NB4 (cell line): Measurements from ENCODE around the gene ZBTB12.
A peak's percentile ranks its signal among the peaks of the same experiment; 100 is the strongest.

Experiments
- DNase-seq: peaks from one replicate; pipeline ENCODE4 v3.0.0; 2010; ENCODE audit warnings: low read depth
- H3K4me3 ChIP-seq: one replicate; pipeline ENCODE4 v1.5.1; 2011; ENCODE audit warnings: mild to moderate bottlenecking, low read depth, low read length, moderate library complexity
- CTCF ChIP-seq: IDR thresholded peaks from one replicate; pipeline ENCODE4 v1.5.1; 2012; ENCODE audit warnings: low read depth, low read length
- MAX ChIP-seq: IDR thresholded peaks from 2 replicates; pipeline ENCODE4 v1.6.1; 2011; ENCODE audit warnings: low read depth, low read length
- MYC ChIP-seq: IDR thresholded peaks from 2 replicates; pipeline ENCODE4 v1.6.1; 2011; ENCODE audit warnings: low read depth, low read length
- POLR2A ChIP-seq: IDR thresholded peaks from 2 replicates; pipeline ENCODE4 v1.6.1; 2011; ENCODE audit warnings: mild to moderate bottlenecking; ENCODE audit not compliant: insufficient read length; ENCODE audit errors: extremely low read depth

The ZBTB12 gene

DNA sequence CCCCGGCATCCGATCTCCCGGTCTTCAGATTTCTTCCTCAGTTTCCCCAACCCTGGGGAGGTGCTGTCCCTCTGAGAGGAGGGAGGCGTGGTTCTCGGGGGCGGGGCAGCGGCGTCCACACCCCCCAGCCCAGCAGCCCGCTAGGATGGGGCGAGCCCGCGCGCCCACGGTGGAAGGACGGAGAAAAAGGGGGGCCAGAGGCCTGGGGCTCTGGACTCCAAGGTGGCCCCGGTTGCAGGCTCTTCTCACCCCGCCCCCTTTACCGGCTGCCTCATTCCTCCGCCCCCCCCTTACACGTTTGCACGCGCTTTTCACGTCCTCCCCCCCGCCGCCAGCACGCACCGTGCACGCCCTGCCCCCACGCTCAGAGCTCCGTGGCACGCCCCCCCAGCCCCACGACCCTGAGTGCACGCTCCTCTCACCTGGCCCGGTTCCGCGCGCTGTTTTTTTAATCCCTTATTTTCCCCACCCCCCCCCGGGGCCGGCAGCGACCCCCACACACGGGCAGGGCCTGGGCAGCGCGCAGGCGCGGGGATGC lies 402 bp downstream of the ZBTB12 start:
- peak overlapping the region; percentile 57 for H3K4me3 ChIP-seq
- peak; percentile 76 for DNase-seq
- TF ChIP-seq MYC (no peak), POLR2A (no peak), CTCF (no peak), MAX (no peak)

DNA sequence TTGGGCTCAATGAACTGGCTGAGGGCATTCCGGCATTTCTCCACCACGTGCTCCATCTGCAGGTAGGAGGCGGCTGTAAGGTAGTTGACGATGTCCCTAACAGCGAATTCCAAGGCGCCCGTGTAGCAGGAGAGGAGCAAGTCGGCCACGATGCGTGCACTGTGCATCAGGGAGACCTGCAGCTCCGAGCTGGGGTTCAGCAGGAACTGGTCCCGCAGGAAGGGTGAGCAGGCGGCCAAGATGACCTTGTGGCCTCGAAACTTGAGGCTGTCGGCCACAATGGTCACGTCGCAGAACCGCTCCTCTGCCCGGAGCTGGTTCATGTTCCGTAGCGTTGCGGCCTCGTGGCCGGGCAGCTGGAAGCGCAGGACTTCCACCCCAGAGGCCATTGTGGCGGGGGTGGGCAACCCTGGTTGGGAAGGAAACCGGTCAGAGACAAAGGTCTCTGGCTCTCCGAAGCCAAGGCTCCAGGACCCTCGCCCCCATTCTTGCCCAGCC lies 920 bp downstream of the ZBTB12 start:
- H3K4me3 ChIP-seq: peak overlapping the region; percentile 57
- peak; percentile 31 for DNase-seq
- TF ChIP-seq CTCF (no peak), MYC (no peak), POLR2A (no peak)

GRCh38 chr6:31899882-31900722 lies 1.8 kb downstream of the ZBTB12 start:
- DNase-seq: peak; percentile 77
- peak overlapping the region; percentile 99 for H3K4me3 ChIP-seq
- TF ChIP-seq MAX: no peak
- TF ChIP-seq POLR2A: no peak
- TF ChIP-seq CTCF: no peak
- TF ChIP-seq MYC: no peak

GRCh38 chr6:31899215-31899614 lies 2.7 kb downstream of the ZBTB12 start:
- H3K4me3 ChIP-seq: peak overlapping the region; percentile 99
- DNase-seq: peak; percentile 49
- TF ChIP-seq MYC (no peak), CTCF (no peak)

DNA sequence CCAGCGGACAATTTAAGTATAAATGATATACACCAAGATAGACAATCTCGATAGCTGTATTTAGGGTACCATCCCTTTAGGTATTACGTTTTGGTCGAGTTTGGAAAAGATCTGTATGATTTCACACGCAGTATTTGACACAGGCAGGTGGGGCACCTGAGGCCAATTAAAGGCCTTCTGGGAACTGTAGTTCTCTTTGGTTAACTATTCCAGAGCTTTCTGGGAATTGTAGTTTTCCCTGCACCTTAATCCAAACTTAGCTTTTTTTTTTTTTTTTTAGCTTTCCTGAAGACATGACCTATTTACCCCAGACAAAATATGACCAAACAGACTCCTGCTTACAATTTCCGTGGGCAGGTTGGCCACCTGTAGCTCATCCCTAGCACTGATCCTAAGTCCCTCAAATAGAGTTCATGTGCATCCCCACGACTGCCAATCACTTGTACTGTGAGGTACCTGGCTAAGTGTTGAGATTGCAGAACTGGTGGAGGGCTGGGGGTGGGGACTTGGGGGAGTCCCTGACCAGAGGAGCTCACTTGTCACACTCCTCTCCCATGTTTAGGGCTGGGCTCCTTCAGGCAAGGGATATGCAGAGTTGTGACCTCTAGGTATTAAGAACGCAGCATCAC lies 3.4 kb downstream of the ZBTB12 start:
- peak; percentile 59 for DNase-seq
- TF ChIP-seq MYC (no peak), POLR2A (no peak), CTCF (no peak), MAX (no peak)
- H3K4me3 ChIP-seq: peak overlapping the region; percentile 99
